ENCODE results near the gene BEAN1. TPM values are rescaled to one million over a fixed set of nuclear protein-coding genes. Genes with fewer than 3 reads are reported as not detected.

BEAN1 gene
- total RNA-seq, 1 experiment from 2014 or later, result 0.61 TPM

- no peaks in the 10 kb centered on the region for H4K20me1 ChIP-seq (ENCODE audit: insufficient read depth)
- H3K9ac ChIP-seq (ENCODE audit: low read length), result no peak overlapping the region
- ChIA-PET RAD21 (ENCODE audit: low non-redundant PET in 1 of 2, low total read pairs in 2 of 2, uncharacterized antibody in 2 of 2, unreplicated experiment in 2 of 2) (no interaction called here), CTCF (no interaction called here), POLR2A (no interaction called here)
- intact Hi-C loops (cut with micrococcal nuclease), result no loop called here
- no peaks in the 10 kb centered on the region for H3K79me2 ChIP-seq (ENCODE audit: insufficient read depth, low read length)
- H3K4me2 ChIP-seq (ENCODE audit: low read length), result peak overlapping the region; percentile 63
- no peak for DNase-seq (ENCODE audit: low read depth, low spot score)
- H3K27me3 ChIP-seq (ENCODE audit: insufficient read depth, low read length), result peaks cover 24% of the 10 kb centered on the region; the same call in 1 of the 2 replicates
- peaks cover 0 to 4% of the 10 kb centered on the region in 2 experiments; a peak in 1 of 4 replicates for H3K4me1 ChIP-seq (ENCODE audit: control insufficient read depth in 1 of 2, insufficient read depth in 2 of 2, low read length in 2 of 2)
- TF ChIP-seq EZH2phosphoT487 (IDR thresholded peaks at IDR 0.05; ENCODE audit: borderline replicate concordance), result no peak
- TF ChIP-seq ZFX (IDR thresholded peaks at IDR 0.05), result peak; percentile 36; the same call in 1 of the 2 replicates
- no peak for TF ChIP-seq FOSL1 (IDR thresholded peaks at IDR 0.05; ENCODE audit: low read depth)
- TF ChIP-seq TCF7L2 (IDR thresholded peaks at IDR 0.05; ENCODE audit: borderline replicate concordance, extremely low read depth, insufficient read depth, insufficient read length), result no peak
- TF ChIP-seq MAX (IDR thresholded peaks at IDR 0.05), result peak; percentile 23; the same call in 1 of the 2 replicates
- no peak for TF ChIP-seq SP1 (IDR thresholded peaks at IDR 0.05; ENCODE audit: low read depth)
- TF ChIP-seq, protein P1, sequence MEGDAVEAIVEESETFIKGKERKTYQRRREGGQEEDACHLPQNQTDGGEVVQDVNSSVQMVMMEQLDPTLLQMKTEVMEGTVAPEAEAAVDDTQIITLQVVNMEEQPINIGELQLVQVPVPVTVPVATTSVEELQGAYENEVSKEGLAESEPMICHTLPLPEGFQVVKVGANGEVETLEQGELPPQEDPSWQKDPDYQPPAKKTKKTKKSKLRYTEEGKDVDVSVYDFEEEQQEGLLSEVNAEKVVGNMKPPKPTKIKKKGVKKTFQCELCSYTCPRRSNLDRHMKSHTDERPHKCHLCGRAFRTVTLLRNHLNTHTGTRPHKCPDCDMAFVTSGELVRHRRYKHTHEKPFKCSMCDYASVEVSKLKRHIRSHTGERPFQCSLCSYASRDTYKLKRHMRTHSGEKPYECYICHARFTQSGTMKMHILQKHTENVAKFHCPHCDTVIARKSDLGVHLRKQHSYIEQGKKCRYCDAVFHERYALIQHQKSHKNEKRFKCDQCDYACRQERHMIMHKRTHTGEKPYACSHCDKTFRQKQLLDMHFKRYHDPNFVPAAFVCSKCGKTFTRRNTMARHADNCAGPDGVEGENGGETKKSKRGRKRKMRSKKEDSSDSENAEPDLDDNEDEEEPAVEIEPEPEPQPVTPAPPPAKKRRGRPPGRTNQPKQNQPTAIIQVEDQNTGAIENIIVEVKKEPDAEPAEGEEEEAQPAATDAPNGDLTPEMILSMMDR (IDR thresholded peaks at IDR 0.05 in 2 of 3, conservative IDR thresholded peaks at IDR 0.05 in 1 of 3; ENCODE audit: borderline replicate concordance in 1 of 3, insufficient read depth in 1 of 3, low read depth in 2 of 3, low read length in 2 of 3), result no peak
- no peak for TF ChIP-seq JUND (IDR thresholded peaks at IDR 0.05)
- TF ChIP-seq CEBPB (IDR thresholded peaks at IDR 0.05; ENCODE audit: low read depth), result no peak
- no peak for TF ChIP-seq RAD21 (IDR thresholded peaks at IDR 0.05; ENCODE audit: low read depth)
- no TSS peak for BruUV-seq (replicated peaks)
- H3K9me3 ChIP-seq (ENCODE audit: control insufficient read depth in 1 of 2, insufficient read depth in 1 of 2, low read depth in 1 of 2, low read length in 2 of 2), result no peaks in the 10 kb centered on the region
- H3K4me3 ChIP-seq (replicated peaks in 1 of 2; ENCODE audit: low read depth in 1 of 2, low read length in 2 of 2), result peak overlapping the region in 1 of 2 experiments; percentile 26; a peak in 1 of 4 replicates
- no peaks in the 10 kb centered on the region for H3K36me3 ChIP-seq (ENCODE audit: control insufficient read depth in 1 of 2, insufficient read depth in 2 of 2, low read length in 2 of 2)
- H3K9me2 ChIP-seq (ENCODE audit: insufficient read depth), result no peaks in the 10 kb centered on the region
- no peak overlapping the region for H2AFZ ChIP-seq (ENCODE audit: low read depth, low read length, poor library complexity, severe bottlenecking)
- H3K27ac ChIP-seq (ENCODE audit: low read depth, low read length), result peak overlapping the region; percentile 10; the same call in 1 of the 2 replicates
- peak; percentile 70 for ATAC-seq
Measured at GRCh38 chr16:66426112-66427035, 721 bp upstream of the BEAN1 start.

Data from HCT116 (cell line).